Mesenchymal stem cell (in vitro differentiated cells and primary cell): Measurements from ENCODE around the gene CSRP1.

Experiments
- DNase-seq: peaks from one replicate; pipeline ENCODE4 v3.0.0-alpha.2; 2013
- H2AFZ ChIP-seq: one replicate; pipeline ENCODE4 v1.6.1; 2013; ENCODE audit warnings: low read depth, mild to moderate bottlenecking, control low read depth, inconsistent platforms, low read length, moderate library complexity
- H2AK5ac ChIP-seq: 2 replicates; pipeline ENCODE4 v1.6.1; 2013; ENCODE audit warnings: low read length, moderate library complexity, mild to moderate bottlenecking, inconsistent platforms; ENCODE audit not compliant: severe bottlenecking
- H2BK120ac ChIP-seq: one replicate; pipeline ENCODE4 v1.6.1; 2013; ENCODE audit warnings: low read depth, mild to moderate bottlenecking, inconsistent platforms, low read length, moderate library complexity
- H2BK12ac ChIP-seq, 2 experiments: one replicate each; pipeline ENCODE4 v1.6.1; 2013; ENCODE audit warnings: inconsistent platforms in 2 of 2, low read length in 2 of 2, mild to moderate bottlenecking in 2 of 2, moderate library complexity in 2 of 2, control low read depth in 1 of 2
- H2BK15ac ChIP-seq: one replicate; pipeline ENCODE4 v1.6.1; 2013; ENCODE audit warnings: mild to moderate bottlenecking, low read depth, inconsistent platforms; ENCODE audit not compliant: poor library complexity, severe bottlenecking
- H2BK5ac ChIP-seq: 2 replicates; pipeline ENCODE4 v1.6.1; 2013; ENCODE audit warnings: low read depth, mild to moderate bottlenecking, low read length, control low read depth, inconsistent platforms; ENCODE audit not compliant: poor library complexity, severe bottlenecking
- H3K14ac ChIP-seq, 2 experiments: one replicate each; pipeline ENCODE4 v1.6.1; 2013; ENCODE audit warnings: inconsistent platforms in 2 of 2, low read length in 2 of 2, control low read depth in 1 of 2, mild to moderate bottlenecking in 1 of 2, moderate library complexity in 1 of 2
- H3K18ac ChIP-seq, 2 experiments: one replicate each; pipeline ENCODE4 v1.6.1; 2013; ENCODE audit warnings: inconsistent platforms in 2 of 2, low read length in 2 of 2, control low read depth in 1 of 2, low read depth in 1 of 2, mild to moderate bottlenecking in 1 of 2
- H3K23ac ChIP-seq, 2 experiments: one replicate each; pipeline ENCODE4 v1.6.1; 2013; ENCODE audit warnings: inconsistent platforms in 2 of 2, low read length in 2 of 2, mild to moderate bottlenecking in 2 of 2, moderate library complexity in 2 of 2, control low read depth in 1 of 2
- H3K27ac ChIP-seq: 2 replicates; pipeline ENCODE4 v1.5.1; 2013; ENCODE audit warnings: mild to moderate bottlenecking, moderate library complexity, low read length, control low read depth, inconsistent platforms; ENCODE audit not compliant: poor library complexity, severe bottlenecking
- H3K27me3 ChIP-seq, 2 experiments: 2 replicates each; pipeline versions ENCODE4 v1.6.1 to v1.7.0; 2013; ENCODE audit warnings: low read length in 2 of 2, mild to moderate bottlenecking in 2 of 2, moderate library complexity in 2 of 2, control low read depth in 1 of 2, inconsistent platforms in 1 of 2; ENCODE audit not compliant: control insufficient read depth in 1 of 2, insufficient read depth in 1 of 2
- H3K36me3 ChIP-seq, 2 experiments: 2 replicates each; pipeline versions ENCODE4 v1.6.1 to v1.7.0; 2013; ENCODE audit warnings: low read length in 2 of 2, control low read depth in 1 of 2, inconsistent platforms in 1 of 2, low read depth in 1 of 2, mild to moderate bottlenecking in 1 of 2; ENCODE audit not compliant: insufficient read depth in 2 of 2, control insufficient read depth in 1 of 2
- H3K4ac ChIP-seq, 2 experiments: one replicate each; pipeline ENCODE4 v1.6.1; 2013; ENCODE audit warnings: inconsistent platforms in 2 of 2, low read length in 2 of 2, mild to moderate bottlenecking in 2 of 2, moderate library complexity in 2 of 2, control low read depth in 1 of 2, low read depth in 1 of 2
- H3K4me1 ChIP-seq: 2 replicates; pipeline ENCODE4 v1.6.1; 2013; ENCODE audit warnings: low read depth, low read length, control low read depth; ENCODE audit not compliant: control insufficient read depth, insufficient read depth
- H3K4me2 ChIP-seq: 2 replicates; pipeline ENCODE4 v1.6.1; 2013; ENCODE audit warnings: low read length, mild to moderate bottlenecking, inconsistent platforms; ENCODE audit not compliant: poor library complexity, severe bottlenecking
- H3K4me3 ChIP-seq, 2 experiments: 2 replicates each; pipeline versions ENCODE4 v1.5.1 to v1.7.0; 2013; ENCODE audit warnings: low read length in 2 of 2, mild to moderate bottlenecking in 2 of 2, control low read depth in 1 of 2, low read depth in 1 of 2; ENCODE audit not compliant: insufficient read depth in 1 of 2
- H3K79me1 ChIP-seq: replicated peaks from 2 replicates; pipeline ENCODE4 v1.6.1; 2013; ENCODE audit warnings: mild to moderate bottlenecking, control low read depth, low read length, inconsistent platforms; ENCODE audit not compliant: poor library complexity, severe bottlenecking
- H3K9ac ChIP-seq: 2 replicates; pipeline ENCODE4 v1.7.0; 2013; ENCODE audit warnings: mild to moderate bottlenecking, low read length, moderate library complexity
- H3K9me3 ChIP-seq: 2 replicates; pipeline ENCODE4 v1.7.0; 2013; ENCODE audit warnings: mild to moderate bottlenecking, low read length; ENCODE audit not compliant: control insufficient read depth
- H4K8ac ChIP-seq: one replicate; pipeline ENCODE4 v1.6.1; 2013; ENCODE audit warnings: inconsistent platforms, mild to moderate bottlenecking, low read length, moderate library complexity
- H4K91ac ChIP-seq: one replicate; pipeline ENCODE4 v1.6.1; 2013; ENCODE audit warnings: mild to moderate bottlenecking, low read length, inconsistent platforms
- whole genome bisulfite sequencing: methylation state at CpG from one replicate; pipeline ENCODE4 v1.1.7; 2013; ENCODE audit warnings: mixed read lengths; 5-methylcytosine and 5-hydroxymethylcytosine counted together

The CSRP1 gene

GRCh38 chr1:201488830-201489589, 17.9 kb downstream of the CSRP1 start:
- Histone ChIP-seq H4K8ac (peak overlapping the region; percentile 35), H3K18ac (peak overlapping the region; percentile 34 to 61), H2BK120ac (no peak overlapping the region), H3K4ac (no peak overlapping the region), H3K23ac (no peak overlapping the region), H2AFZ (no peak overlapping the region), H3K27ac (peak overlapping the region; percentile 7), H3K9ac (peak overlapping the region; percentile 58), H4K91ac (peak overlapping the region; percentile 11), H2AK5ac (peak overlapping the region; percentile 62), H3K4me1 (peaks cover 18% of the 10 kb centered on the region), H3K14ac (peak overlapping the region in 1 of 2 experiments; percentile 76), H2BK5ac (no peak overlapping the region), H3K9me3 (no peaks in the 10 kb centered on the region), H3K36me3 (peaks cover 3 to 45% of the 10 kb centered on the region in 2 experiments), H3K79me1 (no peaks in the 10 kb centered on the region), H3K4me3 (no peak overlapping the region), H3K27me3 (no peaks in the 10 kb centered on the region), H3K4me2 (no peak overlapping the region), H2BK15ac (no peak overlapping the region), H2BK12ac (peak overlapping the region; percentile 69 to 93)
- WGBS = 55% methylated on average over 12 of the region's 12 CpGs
- DNase-seq = peak; percentile 92

GRCh38 chr1:201487742-201488141, 19.2 kb downstream of the CSRP1 start:
- Histone ChIP-seq H3K79me1 (no peaks in the 10 kb centered on the region), H2AFZ (no peak overlapping the region), H3K4me1 (peaks cover 15% of the 10 kb centered on the region), H3K23ac (no peak overlapping the region), H3K9me3 (no peaks in the 10 kb centered on the region), H3K4me3 (no peak overlapping the region), H3K4ac (no peak overlapping the region), H3K27me3 (no peaks in the 10 kb centered on the region), H3K18ac (no peak overlapping the region), H2BK5ac (no peak overlapping the region), H2BK120ac (no peak overlapping the region), H3K36me3 (peaks cover 2 to 45% of the 10 kb centered on the region in 2 experiments), H3K14ac (no peak overlapping the region), H3K4me2 (no peak overlapping the region), H4K91ac (peak overlapping the region; percentile 25), H3K9ac (no peak overlapping the region), H2BK15ac (no peak overlapping the region), H3K27ac (no peak overlapping the region), H2BK12ac (no peak overlapping the region), H2AK5ac (no peak overlapping the region), H4K8ac (no peak overlapping the region)
- DNase-seq = no peak
- 100% methylated on average over 2 of the region's 2 CpGs for WGBS

GRCh38 chr1:201486187-201486586, 20.7 kb downstream of the CSRP1 start:
- no peak overlapping the region for H2AFZ ChIP-seq
- H3K36me3 ChIP-seq = peaks cover 0 to 43% of the 10 kb centered on the region in 2 experiments
- H2AK5ac ChIP-seq = no peak overlapping the region
- no peaks in the 10 kb centered on the region for H3K79me1 ChIP-seq
- peak; percentile 87 for DNase-seq
- peaks cover 24% of the 10 kb centered on the region for H3K4me1 ChIP-seq
- no peak overlapping the region for H2BK15ac ChIP-seq
- no peak overlapping the region for H2BK5ac ChIP-seq
- H3K27me3 ChIP-seq = no peaks in the 10 kb centered on the region
- H3K14ac ChIP-seq = no peak overlapping the region
- H3K23ac ChIP-seq = no peak overlapping the region
- no peak overlapping the region for H3K4me2 ChIP-seq
- no peak overlapping the region for H4K8ac ChIP-seq
- H2BK12ac ChIP-seq = peak overlapping the region in 1 of 2 experiments; percentile 49
- H2BK120ac ChIP-seq = no peak overlapping the region
- no peak overlapping the region for H3K4me3 ChIP-seq
- no peaks in the 10 kb centered on the region for H3K9me3 ChIP-seq
- WGBS = 37% methylated on average over 3 of the region's 3 CpGs
- no peak overlapping the region for H3K4ac ChIP-seq
- H3K18ac ChIP-seq = no peak overlapping the region
- peak overlapping the region; percentile 3 for H3K27ac ChIP-seq
- no peak overlapping the region for H4K91ac ChIP-seq
- no peak overlapping the region for H3K9ac ChIP-seq

- no peaks in the 10 kb centered on the region for H3K27me3 ChIP-seq
- no peak overlapping the region for H3K4me3 ChIP-seq
- no peaks in the 10 kb centered on the region for H3K9me3 ChIP-seq
- H2BK5ac ChIP-seq = no peak overlapping the region
- peak overlapping the region; percentile 19 for H4K8ac ChIP-seq
- no peak overlapping the region for H3K27ac ChIP-seq
- no peak overlapping the region for H2BK120ac ChIP-seq
- no peaks in the 10 kb centered on the region for H3K79me1 ChIP-seq
- H2BK15ac ChIP-seq = peak overlapping the region; percentile 12
- H3K18ac ChIP-seq = peak overlapping the region in 1 of 2 experiments; percentile 1
- peaks cover 27% of the 10 kb centered on the region for H3K4me1 ChIP-seq
- WGBS = 95% methylated on average over 4 of the region's 4 CpGs
- DNase-seq = no peak
- no peak overlapping the region for H2AFZ ChIP-seq
- no peak overlapping the region for H2AK5ac ChIP-seq
- peak overlapping the region in 1 of 2 experiments; percentile 3 for H3K14ac ChIP-seq
- no peak overlapping the region for H3K23ac ChIP-seq
- peaks cover 0 to 43% of the 10 kb centered on the region in 2 experiments for H3K36me3 ChIP-seq
- H4K91ac ChIP-seq = no peak overlapping the region
- no peak overlapping the region for H3K4me2 ChIP-seq
- H3K9ac ChIP-seq = no peak overlapping the region
- H2BK12ac ChIP-seq = peak overlapping the region in 1 of 2 experiments; percentile 1
- H3K4ac ChIP-seq = no peak overlapping the region
These were observed 21.6 kb downstream of the CSRP1 start for GRCh38 chr1:201485184-201485774.
